GM10248 (cell line): ENCODE data around the gene PCDH9.

ENCODE experiments used
- CTCF ChIA-PET: fragments of 300-600 bp; sonication (Branson Sonifier 250); formaldehyde crosslinking; extraction: SDS; loops from one replicate; lab custom pipeline; 2021; ENCODE audit warnings: antibody characterized with exemption; lab: Yijun Ruan, JAX
- POLR2A ChIA-PET: fragments of 350-650 bp; sonication (Branson Sonifier 250); formaldehyde crosslinking; extraction: SDS; loops from one replicate; lab custom pipeline; 2020; ENCODE audit warnings: antibody characterized with exemption; lab: Yijun Ruan, JAX
- DNase-seq: peaks from one replicate; pipeline ENCODE4 v3.0.0; 2012; ENCODE audit errors: extremely low spot score
- CTCF ChIP-seq: IDR thresholded peaks from 2 replicates; pipeline ENCODE4 v1.5.1; 2012; ENCODE audit warnings: mild to moderate bottlenecking, low read depth; ENCODE audit errors: extremely low read depth, missing control alignments, control extremely low read depth

Gene PCDH9

GRCh38 chr13:66714795-66715194 lies 515.3 kb downstream of the PCDH9 start:
- POLR2A ChIA-PET, result no interaction called here
- no peak for TF ChIP-seq CTCF
- no peak for DNase-seq
- CTCF ChIA-PET, result no interaction called here

- no peak for DNase-seq
- TF ChIP-seq CTCF, result no peak
- ChIA-PET CTCF (no interaction called here), POLR2A (no interaction called here)
Observed at GRCh38 chr13:66704110-66704509, 526.0 kb downstream of the PCDH9 start.

GRCh38 chr13:66703597-66703996 lies 526.5 kb downstream of the PCDH9 start:
- ChIA-PET CTCF (no interaction called here), POLR2A (no interaction called here)
- DNase-seq, result no peak
- TF ChIP-seq CTCF, result no peak

- no peak for TF ChIP-seq CTCF
- DNase-seq, result no peak
- ChIA-PET POLR2A (no interaction called here), CTCF (no interaction called here)
Observed at GRCh38 chr13:66700117-66700601, 530.0 kb downstream of the PCDH9 start.

- no peak for TF ChIP-seq CTCF
- ChIA-PET POLR2A (no interaction called here), CTCF (interaction anchor here (0.9 to 1.2 kb wide), 2 partner anchors 10 to 11 kb away, joined by 3 to 5 read pairs; no protein-coding TSS in a partner anchor)
- no peak for DNase-seq
Observed at GRCh38 chr13:66693656-66694055, 536.5 kb downstream of the PCDH9 start.

GRCh38 chr13:66691149-66691548 lies 539.0 kb downstream of the PCDH9 start:
- CTCF ChIA-PET, result no interaction called here
- POLR2A ChIA-PET, result no interaction called here
- TF ChIP-seq CTCF, result no peak
- DNase-seq, result no peak

- ChIA-PET POLR2A (no interaction called here), CTCF (no interaction called here)
- no peak for DNase-seq
- TF ChIP-seq CTCF, result no peak
Observed at GRCh38 chr13:66689628-66690027, 540.5 kb downstream of the PCDH9 start.
